ENCODE results near the gene P2RX7. TPM values are rescaled to one million over a fixed set of nuclear protein-coding genes. Genes with fewer than 3 reads are reported as not detected.

Gene P2RX7
- polyA plus RNA-seq, 3 donors = 12.3 to 66.3 (median 20.5) TPM

DNA sequence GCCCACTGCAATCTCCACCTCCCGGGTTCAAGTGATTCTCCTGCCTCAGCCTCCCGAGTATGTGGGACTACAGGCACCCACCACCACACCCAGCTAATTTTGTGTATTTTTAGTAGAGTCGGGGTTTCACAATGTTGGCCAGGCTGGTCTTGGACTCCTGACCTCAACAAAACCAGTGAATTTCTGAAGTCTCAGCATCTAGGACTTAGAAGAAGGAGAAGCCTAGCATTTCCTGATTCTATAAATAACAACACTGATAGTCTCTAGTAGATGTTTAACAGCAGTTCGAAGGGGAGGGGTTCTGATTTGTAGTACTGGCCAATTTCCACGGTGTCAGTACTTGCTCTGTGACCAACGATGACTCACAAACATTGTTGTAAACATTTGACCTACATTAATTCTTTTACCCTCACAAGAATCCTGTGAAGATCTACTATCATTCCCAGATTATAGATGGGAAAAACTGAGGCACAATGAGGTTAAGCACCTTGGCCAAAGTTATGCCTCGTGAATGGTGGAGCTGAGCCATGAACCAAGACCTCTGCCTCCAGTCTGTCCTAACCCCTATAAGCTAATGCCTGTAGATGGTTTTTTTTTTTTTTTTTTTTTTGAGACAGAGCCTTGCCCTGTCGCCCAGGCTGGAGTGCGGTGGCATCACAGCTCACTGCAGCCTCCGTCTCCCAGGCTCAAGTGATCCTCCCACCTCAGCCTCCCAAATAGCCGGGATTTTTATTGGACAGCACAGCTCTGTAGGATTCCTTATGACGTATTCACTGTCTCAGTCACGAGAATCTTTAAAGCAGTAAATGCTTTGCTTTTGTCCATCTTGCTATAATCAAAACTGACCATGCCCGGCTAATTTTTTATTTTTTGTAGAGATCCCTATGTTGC is 82.4 kb downstream of the P2RX7 start:
- Mint-ChIP-seq H3K36me3 (peaks cover 40 to 58% of the 10 kb centered on the region in 2 donors), H3K9me3 (no peaks in the 10 kb centered on the region), H3K27me3 (ENCODE audit: low read depth in 3 of 3) (peaks cover 0 to 3% (median 0%) of the 10 kb centered on the region in 3 donors), H3K27ac (peak overlapping the region; percentile 98 to 100 (median 99)), H3K4me1 (peaks cover 53% of the 10 kb centered on the region), H3K4me3 (peak overlapping the region; percentile 57 to 62)
- peak; percentile 90 to 97 (median 95) for DNase-seq
- no peak overlapping the region for H2AFZ ChIP-seq (ENCODE audit: insufficient read depth, low read depth, low read length, poor library complexity, severe bottlenecking)
- intact Hi-C loops (cut with micrococcal nuclease) = loop anchor here (1.0 to 5.0 kb wide), 4 partner anchors 38 to 71 kb away; no protein-coding TSS in a partner anchor
- H3K79me2 ChIP-seq (ENCODE audit: insufficient read depth, low read length) = peaks cover 74% of the 10 kb centered on the region
- H4K20me1 ChIP-seq (ENCODE audit: insufficient read depth, low read length) = no peaks in the 10 kb centered on the region
- peak overlapping the region; percentile 68 for H3K9ac ChIP-seq (ENCODE audit: insufficient read depth, low read length, poor library complexity, severe bottlenecking)
- peaks cover 28 to 38% of the 10 kb centered on the region in 2 donors for H3K36me3 ChIP-seq (replicated peaks in 1 of 2; ENCODE audit: control insufficient read depth in 1 of 2, insufficient read depth in 2 of 2, low read length in 2 of 2)
- H3K4me3 ChIP-seq (replicated peaks in 1 of 3; ENCODE audit: low read depth in 2 of 3, low read length in 3 of 3) = peak overlapping the region in 1 of 3 experiments; percentile 41
- H3K27me3 ChIP-seq (ENCODE audit: control insufficient read depth in 2 of 2, insufficient read depth in 2 of 2, low read length in 2 of 2) = no peaks in the 10 kb centered on the region
- peaks cover 50 to 56% of the 10 kb centered on the region in 2 donors for H3K4me1 ChIP-seq (ENCODE audit: control insufficient read depth in 1 of 2, insufficient read depth in 2 of 2, low read length in 2 of 2)
- TF ChIP-seq, protein P1, sequence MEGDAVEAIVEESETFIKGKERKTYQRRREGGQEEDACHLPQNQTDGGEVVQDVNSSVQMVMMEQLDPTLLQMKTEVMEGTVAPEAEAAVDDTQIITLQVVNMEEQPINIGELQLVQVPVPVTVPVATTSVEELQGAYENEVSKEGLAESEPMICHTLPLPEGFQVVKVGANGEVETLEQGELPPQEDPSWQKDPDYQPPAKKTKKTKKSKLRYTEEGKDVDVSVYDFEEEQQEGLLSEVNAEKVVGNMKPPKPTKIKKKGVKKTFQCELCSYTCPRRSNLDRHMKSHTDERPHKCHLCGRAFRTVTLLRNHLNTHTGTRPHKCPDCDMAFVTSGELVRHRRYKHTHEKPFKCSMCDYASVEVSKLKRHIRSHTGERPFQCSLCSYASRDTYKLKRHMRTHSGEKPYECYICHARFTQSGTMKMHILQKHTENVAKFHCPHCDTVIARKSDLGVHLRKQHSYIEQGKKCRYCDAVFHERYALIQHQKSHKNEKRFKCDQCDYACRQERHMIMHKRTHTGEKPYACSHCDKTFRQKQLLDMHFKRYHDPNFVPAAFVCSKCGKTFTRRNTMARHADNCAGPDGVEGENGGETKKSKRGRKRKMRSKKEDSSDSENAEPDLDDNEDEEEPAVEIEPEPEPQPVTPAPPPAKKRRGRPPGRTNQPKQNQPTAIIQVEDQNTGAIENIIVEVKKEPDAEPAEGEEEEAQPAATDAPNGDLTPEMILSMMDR (IDR thresholded peaks at IDR 0.05) = no peak
- WGBS (ENCODE audit: insufficient coverage) = 92% methylated on average over 4 of the region's 14 CpGs
- peak overlapping the region; percentile 55 for H3K4me2 ChIP-seq (replicated peaks; ENCODE audit: extremely low read depth, low read length, poor library complexity, severe bottlenecking)
- H3K9me3 ChIP-seq (replicated peaks in 1 of 2; ENCODE audit: control insufficient read depth in 1 of 2, insufficient read depth in 1 of 2, low read length in 2 of 2) = no peaks in the 10 kb centered on the region
- peak overlapping the region; percentile 95 to 97 for H3K27ac ChIP-seq (ENCODE audit: low read depth in 1 of 2, low read length in 2 of 2)

DNA sequence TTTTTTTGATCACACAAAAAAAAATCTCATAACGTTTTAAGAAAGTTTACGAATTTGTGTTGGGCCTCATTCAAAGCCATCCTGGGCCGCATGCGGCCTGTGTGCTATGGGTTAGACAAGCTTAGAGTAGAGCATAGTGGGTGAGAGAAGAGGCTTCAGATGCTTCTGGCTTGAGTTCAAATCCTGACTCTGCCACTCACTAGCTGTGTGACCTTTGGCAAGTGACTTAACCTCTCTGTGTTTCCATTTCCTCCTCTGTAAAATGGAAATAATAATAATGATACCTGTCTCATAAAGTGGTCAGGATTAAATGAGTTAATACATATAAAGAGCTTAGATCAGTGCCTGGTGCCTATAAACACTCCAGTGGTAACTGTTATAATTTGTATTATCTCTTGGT is 83.4 kb downstream of the P2RX7 start:
- Histone ChIP-seq H3K4me3 (replicated peaks in 1 of 3; ENCODE audit: low read depth in 2 of 3, low read length in 3 of 3) (no peak overlapping the region), H3K27me3 (ENCODE audit: control insufficient read depth in 2 of 2, insufficient read depth in 2 of 2, low read length in 2 of 2) (no peaks in the 10 kb centered on the region), H3K4me1 (ENCODE audit: control insufficient read depth in 1 of 2, insufficient read depth in 2 of 2, low read length in 2 of 2) (peaks cover 46 to 48% of the 10 kb centered on the region in 2 donors), H3K36me3 (replicated peaks in 1 of 2; ENCODE audit: control insufficient read depth in 1 of 2, insufficient read depth in 2 of 2, low read length in 2 of 2) (peaks cover 33 to 47% of the 10 kb centered on the region in 2 donors), H4K20me1 (ENCODE audit: insufficient read depth, low read length) (no peaks in the 10 kb centered on the region), H3K4me2 (replicated peaks; ENCODE audit: extremely low read depth, low read length, poor library complexity, severe bottlenecking) (no peak overlapping the region), H3K9ac (ENCODE audit: insufficient read depth, low read length, poor library complexity, severe bottlenecking) (no peak overlapping the region), H3K79me2 (ENCODE audit: insufficient read depth, low read length) (peaks cover 64% of the 10 kb centered on the region), H2AFZ (ENCODE audit: insufficient read depth, low read depth, low read length, poor library complexity, severe bottlenecking) (no peak overlapping the region), H3K27ac (ENCODE audit: low read depth in 1 of 2, low read length in 2 of 2) (peak overlapping the region in 1 of 2 donors; percentile 95), H3K9me3 (replicated peaks in 1 of 2; ENCODE audit: control insufficient read depth in 1 of 2, insufficient read depth in 1 of 2, low read length in 2 of 2) (no peaks in the 10 kb centered on the region)
- Mint-ChIP-seq H3K9me3 (no peaks in the 10 kb centered on the region), H3K4me1 (peaks cover 54% of the 10 kb centered on the region), H3K27ac (peak overlapping the region; percentile 19 to 100 (median 99)), H3K27me3 (ENCODE audit: low read depth in 3 of 3) (peaks cover 0 to 3% (median 0%) of the 10 kb centered on the region in 3 donors), H3K4me3 (no peak overlapping the region), H3K36me3 (peaks cover 48 to 64% of the 10 kb centered on the region in 2 donors)
- DNase-seq = no peak
- WGBS (ENCODE audit: insufficient coverage) = no CpG with 5 or more reads among the region's 4 CpGs
- TF ChIP-seq, protein P1 (IDR thresholded peaks at IDR 0.05) = no peak
- intact Hi-C loops (cut with micrococcal nuclease) = loop anchor here in 1 of 2 donors (5.0 kb wide), 1 partner anchor 39 kb away; no protein-coding TSS in a partner anchor
